ENCODE data around the gene CCND2. TPM values are rescaled to one million over a fixed set of nuclear protein-coding genes. Genes with fewer than 3 reads are reported as not detected.
A peak's percentile ranks its signal among the peaks of the same experiment; 100 is the strongest.

CCND2 gene
- total RNA-seq, 1 donor from 2014 or later = 93.0 TPM

DNA sequence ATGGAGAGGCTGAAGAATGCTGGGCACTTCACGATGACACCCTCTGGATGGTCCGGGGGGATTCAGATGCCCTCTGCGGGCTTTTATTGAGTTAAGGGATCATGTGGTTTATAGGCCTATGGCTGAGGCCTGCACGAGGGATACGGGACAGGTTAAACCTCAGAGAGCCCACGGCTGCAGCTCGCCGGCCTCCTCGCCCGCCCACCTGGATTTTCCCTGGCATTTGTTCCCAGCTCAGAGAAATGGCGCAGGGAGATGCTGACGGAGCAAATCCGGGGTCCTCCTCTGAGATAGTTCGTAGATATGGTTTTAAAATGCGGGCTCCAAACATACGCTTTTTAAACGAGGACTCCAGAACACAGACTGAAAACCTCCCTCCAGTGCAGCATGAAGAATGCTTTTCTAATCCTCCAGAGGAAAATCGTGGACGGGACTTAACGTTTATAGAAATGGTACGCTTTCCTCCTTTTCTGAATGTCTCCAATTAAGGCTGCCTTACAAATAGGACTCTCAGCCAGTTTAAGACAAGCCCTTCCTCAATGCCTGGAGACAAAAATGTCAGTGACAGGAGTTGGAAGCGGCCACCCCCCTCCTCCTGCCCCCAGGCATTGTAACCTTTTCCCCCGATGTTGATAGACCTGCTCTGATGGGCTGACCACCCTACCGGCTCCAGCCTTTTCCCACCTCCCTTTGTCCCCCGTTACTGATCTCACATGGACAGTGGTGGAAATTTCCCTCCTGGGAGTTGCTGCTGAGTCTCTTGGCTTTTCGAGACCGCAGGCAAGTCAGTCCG lies 16.6 kb downstream of the CCND2 start:
- DNase-seq (ENCODE audit: low spot score) = peak; percentile 57

DNA sequence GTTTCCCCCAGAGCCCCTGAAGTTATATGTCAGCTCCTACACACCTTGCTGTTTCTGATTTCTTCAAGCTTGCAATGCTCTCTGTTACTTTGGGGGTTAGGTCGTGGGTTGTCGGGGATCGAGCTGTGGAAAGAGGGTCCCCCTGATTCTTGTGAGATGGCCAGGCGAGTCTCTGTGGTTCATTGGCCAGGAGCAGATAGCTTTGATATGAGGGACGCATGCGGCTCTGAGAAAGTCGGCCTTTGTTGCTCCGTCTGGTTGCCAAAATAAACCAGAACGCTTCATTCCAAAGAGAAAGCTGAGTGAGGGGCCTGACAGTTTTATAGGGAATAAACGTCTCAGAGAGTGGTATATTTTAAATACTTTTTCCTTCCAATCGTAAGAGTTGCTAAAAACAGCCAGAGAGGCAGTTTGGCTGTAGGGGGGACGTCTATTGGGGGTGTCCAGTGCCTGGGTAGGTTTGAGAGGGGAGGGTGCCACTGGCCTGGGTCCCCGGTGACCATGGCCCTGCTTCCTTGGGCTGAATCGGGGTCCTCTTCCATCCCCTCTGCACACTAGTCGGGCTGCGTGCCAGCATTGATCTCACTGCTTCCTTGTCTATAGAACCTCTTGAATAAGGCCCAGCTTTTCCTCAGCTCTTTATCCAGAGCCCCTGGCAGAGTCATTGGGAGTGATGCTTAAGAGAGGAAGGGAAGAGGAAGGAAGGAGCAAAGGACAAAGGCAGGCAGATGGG lies 18.9 kb downstream of the CCND2 start:
- DNase-seq (ENCODE audit: low spot score) = peak; percentile 76

DNA sequence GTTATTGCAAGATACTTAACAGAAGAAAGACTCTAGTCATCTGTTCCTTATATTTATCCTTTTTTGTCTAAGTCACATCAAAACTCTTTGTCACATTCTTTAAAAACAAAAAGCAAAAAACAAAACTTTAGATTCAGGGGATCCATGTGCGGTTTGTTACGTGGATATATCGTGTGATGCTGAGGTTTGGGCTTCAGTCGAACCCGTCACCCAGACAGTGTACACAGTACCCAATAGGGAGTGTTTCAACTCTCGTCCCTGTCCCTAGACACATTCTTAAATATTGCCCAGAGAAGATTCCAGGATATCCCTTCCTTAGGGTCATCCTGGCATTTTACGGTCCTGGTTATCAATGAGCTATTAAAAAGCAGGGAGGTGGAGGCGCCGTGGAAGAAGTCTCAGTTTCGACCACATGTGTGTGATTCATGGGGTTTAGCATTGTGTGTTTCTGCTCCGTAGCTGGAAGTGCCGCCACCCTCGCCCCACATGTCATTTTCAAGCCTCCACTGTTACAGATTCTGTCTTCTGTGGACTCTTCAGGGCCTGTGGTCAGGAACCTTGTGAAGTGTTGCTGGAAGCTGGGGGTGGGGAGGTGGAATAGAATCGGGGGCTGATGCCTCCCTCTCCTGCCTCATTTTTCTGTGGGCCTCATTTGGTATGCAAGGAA lies 19.9 kb downstream of the CCND2 start:
- DNase-seq (ENCODE audit: low spot score) = peak; percentile 64

- peak; percentile 41 for DNase-seq (ENCODE audit: low spot score)
Measured at GRCh38 chr12:4293966-4294505, 20.5 kb downstream of the CCND2 start.

DNA sequence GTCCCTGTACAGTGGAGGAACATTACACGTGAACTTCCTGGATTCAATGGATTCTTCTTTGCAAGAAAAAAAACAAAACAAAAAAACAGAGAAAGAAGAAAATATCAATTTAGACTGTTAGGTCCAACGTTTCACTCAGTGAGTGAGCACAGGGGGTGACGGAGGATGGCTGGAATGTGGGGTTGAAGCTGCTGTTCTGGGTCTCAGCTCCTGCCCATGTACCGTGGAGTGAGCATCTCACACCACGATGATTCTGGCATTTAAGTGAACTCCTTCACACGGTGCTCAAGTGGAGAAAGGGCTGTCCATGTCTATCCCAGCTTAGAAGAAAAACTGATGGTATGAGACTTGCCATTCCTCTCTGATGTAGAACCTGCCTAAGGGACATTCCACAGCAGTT lies 23.2 kb downstream of the CCND2 start:
- no peak for DNase-seq (ENCODE audit: low spot score)

DNA sequence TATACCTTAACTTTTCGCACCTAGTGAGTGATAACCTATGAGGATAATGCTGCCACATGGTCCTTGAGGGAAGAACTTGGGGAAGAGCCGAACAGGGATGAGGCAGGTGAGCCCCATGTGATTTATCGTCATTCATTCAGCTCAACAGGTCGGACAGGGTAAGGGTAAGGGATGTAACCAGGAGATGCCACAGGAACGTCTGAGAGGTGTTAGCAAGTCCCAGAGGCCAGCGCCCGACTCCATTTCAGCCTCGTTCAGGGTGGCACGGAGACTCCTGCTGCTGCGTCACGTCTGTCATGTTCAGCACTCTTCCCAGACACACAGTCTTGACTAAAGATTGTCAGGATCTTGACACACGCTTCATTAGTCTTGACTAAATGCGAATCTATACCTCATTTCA lies 24.1 kb downstream of the CCND2 start:
- no peak for DNase-seq (ENCODE audit: low spot score)

DNA sequence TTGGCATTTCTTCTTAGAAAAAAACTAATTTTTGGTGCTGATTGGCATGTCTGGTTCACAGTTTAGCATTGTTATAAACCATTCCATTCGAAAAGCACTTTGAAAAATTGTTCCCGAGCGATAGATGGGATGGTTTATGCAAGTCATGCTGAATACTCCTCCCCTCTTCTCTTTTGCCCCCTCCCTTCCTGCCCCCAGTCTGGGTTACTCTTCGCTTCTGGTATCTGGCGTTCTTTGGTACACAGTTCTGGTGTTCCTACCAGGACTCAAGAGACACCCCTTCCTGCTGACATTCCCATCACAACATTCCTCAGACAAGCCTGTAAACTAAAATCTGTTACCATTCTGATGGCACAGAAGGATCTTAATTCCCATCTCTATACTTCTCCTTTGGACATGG lies 27.3 kb downstream of the CCND2 start:
- DNase-seq (ENCODE audit: low spot score) = no peak

GRCh38 chr12:4301932-4302501 lies 28.5 kb downstream of the CCND2 start:
- DNase-seq (ENCODE audit: low spot score) = no peak

DNA sequence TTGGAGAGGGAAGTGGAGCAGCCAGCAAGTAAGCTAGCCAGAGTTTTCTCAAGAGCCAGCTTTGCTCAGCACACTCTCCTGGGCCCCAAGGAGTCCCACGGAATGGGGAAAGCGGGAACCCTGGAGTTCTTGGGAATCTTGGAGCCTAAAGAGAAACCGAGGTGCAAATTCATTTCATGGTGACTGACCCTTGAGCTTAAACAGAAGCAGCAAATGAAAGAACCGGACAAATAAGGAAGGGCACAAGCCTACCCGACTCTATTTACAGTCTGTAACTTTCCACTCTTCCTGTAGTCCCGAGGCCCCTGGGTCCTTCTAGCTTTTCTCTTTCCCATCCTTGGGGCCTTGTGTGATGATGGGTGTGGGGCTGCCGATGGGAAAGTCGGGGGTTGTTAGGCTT lies 29.3 kb downstream of the CCND2 start:
- no peak for DNase-seq (ENCODE audit: low spot score)

GRCh38 chr12:4303750-4304149 lies 30.2 kb downstream of the CCND2 start:
- peak; percentile 60 for DNase-seq (ENCODE audit: low spot score)

GRCh38 chr12:4307593-4308333 lies 34.2 kb downstream of the CCND2 start:
- no peak for DNase-seq (ENCODE audit: low spot score)

GRCh38 chr12:4308334-4308950 lies 34.9 kb downstream of the CCND2 start:
- no peak for DNase-seq (ENCODE audit: low spot score)

DNA sequence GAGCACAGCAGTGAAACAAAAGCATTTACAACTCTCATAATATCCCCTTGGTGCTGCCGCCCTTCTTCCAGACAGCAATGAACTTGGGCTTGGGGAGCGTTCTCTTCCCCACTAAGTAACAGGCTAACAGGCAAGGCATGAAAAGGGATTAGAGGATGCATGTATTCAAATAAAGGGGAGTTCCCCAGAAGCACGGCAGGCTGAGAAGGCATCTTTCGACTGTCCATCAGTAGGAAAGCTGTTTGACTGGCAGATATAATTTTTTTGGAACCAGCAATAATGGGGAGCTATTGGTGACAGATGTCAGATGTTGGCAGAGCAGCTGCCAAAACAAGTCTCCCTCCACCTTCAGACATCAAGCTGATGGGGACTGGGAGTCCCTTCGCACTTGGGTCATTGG lies 38.2 kb downstream of the CCND2 start:
- DNase-seq (ENCODE audit: low spot score) = no peak

GRCh38 chr12:4312251-4312650 lies 38.7 kb downstream of the CCND2 start:
- no peak for DNase-seq (ENCODE audit: low spot score)

- DNase-seq (ENCODE audit: low spot score) = no peak
Measured at GRCh38 chr12:4320497-4320852, 46.9 kb downstream of the CCND2 start.

GRCh38 chr12:4320853-4321701 lies 47.5 kb downstream of the CCND2 start, which contains the start of gene TIGAR:
Gene TIGAR, plus strand, starts transcription at chr12:4321213. Its CDS starts 59 bp downstream, at chr12:4321272.
- peak; percentile 98 for DNase-seq (ENCODE audit: low spot score)

- DNase-seq (ENCODE audit: low spot score) = no peak
Measured at GRCh38 chr12:4322726-4323125, 49.2 kb downstream of the CCND2 start.

Measured in mesenteric fat pad (tissue), 1 donor.